K562 (cell line): ENCODE measurements around the gene SERPINE1. TPM values are rescaled to one million over a fixed set of nuclear protein-coding genes. Genes with fewer than 3 reads are reported as not detected.

Experiments used
- ATAC-seq: fragments of 200-7000 bp; cut with Tn5 transposase; 3 replicates; pipeline ENCODE4 v1.9.1; 2020; ENCODE audit warnings: moderate library complexity
- BruUV-seq: library from RNA; stranded (reverse); fragments of 400-500 nt; replicated peaks from 2 replicates; lab custom pipeline; 2021; lab: Mats Ljungman, UMichigan
- CTCF ChIA-PET: fragments of 300-600 bp; formaldehyde crosslinking; extraction: SDS; loops from one replicate; lab custom pipeline; 2021; ENCODE audit warnings: low intra/inter-chr PET ratio; lab: Yijun Ruan, JAX
- POLR2A ChIA-PET: fragments of 300-600, 350-650 bp; sonication (Branson Sonifier 250); formaldehyde crosslinking; extraction: SDS; loops from one replicate; lab custom pipeline; 2021; ENCODE audit warnings: antibody characterized with exemption, inconsistent platforms; lab: Yijun Ruan, JAX
- DNase-seq, 4 experiments: peaks; one replicate each; pipeline versions ENCODE4 v3.0.0 to v3.0.0-alpha.2; 2011 to 2018; ENCODE audit warnings: low spot score in 3 of 4, mixed read lengths in 3 of 4; ENCODE audit errors: extremely low read depth in 1 of 4
- FAIRE-seq: peaks from 2 replicates; lab custom pipeline; 2011; peaks lifted over from hg19 to GRCh38; lab: Jason Lieb, UNC
- H2AFZ ChIP-seq: 2 replicates; pipeline ENCODE4 v1.6.0; 2011; ENCODE audit warnings: low read depth, low read length, control low read depth, inconsistent platforms
- H3K27ac ChIP-seq: fragments of 200-600 bp; 3 replicates; pipeline ENCODE4 v1.8.0; 2011; ENCODE audit warnings: low read depth, mild to moderate bottlenecking, control low read depth, inconsistent platforms, low read length, moderate library complexity, mixed read lengths; ENCODE audit errors: extremely low read depth
- H3K27me3 ChIP-seq, 2 experiments: fragments of 300-600 bp in 1 of 2; 2 replicates in 1 of 2; 3 replicates in 1 of 2; pipeline versions ENCODE4 v1.6.0 to v1.8.0; 2011; ENCODE audit warnings: inconsistent platforms in 2 of 2, low read length in 2 of 2, mild to moderate bottlenecking in 1 of 2, mixed read lengths in 1 of 2, moderate library complexity in 1 of 2; ENCODE audit not compliant: control insufficient read depth in 2 of 2, insufficient read depth in 2 of 2
- H3K36me3 ChIP-seq: fragments of 300-600 bp; 3 replicates; pipeline ENCODE4 v1.8.0; 2011; ENCODE audit warnings: mild to moderate bottlenecking, low read length, inconsistent platforms; ENCODE audit not compliant: control insufficient read depth, insufficient read depth
- H3K4me1 ChIP-seq, 2 experiments: fragments of 200-600 bp in 1 of 2; replicated peaks in 1 of 2; 2 replicates in 1 of 2; 3 replicates in 1 of 2; pipeline versions ENCODE4 v1.5.1 to v1.8.0; 2011; ENCODE audit warnings: inconsistent platforms in 2 of 2, low read length in 2 of 2, mild to moderate bottlenecking in 1 of 2, mixed read lengths in 1 of 2, moderate library complexity in 1 of 2; ENCODE audit not compliant: control insufficient read depth in 2 of 2, insufficient read depth in 2 of 2
- H3K4me2 ChIP-seq: 2 replicates; pipeline ENCODE4 v1.6.1; 2011; ENCODE audit warnings: low read length, control low read depth, inconsistent platforms, mixed read lengths; ENCODE audit not compliant: insufficient read depth
- H3K4me3 ChIP-seq: fragments of 200-600 bp; sonication (generic), shearing (Covaris generic); 2 replicates; pipeline ENCODE4 v1.5.1; 2016; ENCODE audit warnings: control low read depth, inconsistent platforms
- H3K79me2 ChIP-seq: fragments of 200-600 bp; 3 replicates; pipeline ENCODE4 v1.8.0; 2011; ENCODE audit warnings: low read length, inconsistent platforms; ENCODE audit not compliant: control insufficient read depth, insufficient read depth
- H3K9ac ChIP-seq, 2 experiments: 2 replicates each; pipeline versions ENCODE4 v1.6.0 to v1.6.1; 2011; ENCODE audit warnings: low read depth in 2 of 2, low read length in 2 of 2, control low read depth in 1 of 2, inconsistent platforms in 1 of 2, mild to moderate bottlenecking in 1 of 2, mixed read lengths in 1 of 2; ENCODE audit not compliant: insufficient read depth in 1 of 2
- H3K9me1 ChIP-seq: one replicate; pipeline ENCODE4 v1.6.0; 2011; ENCODE audit warnings: inconsistent platforms, mild to moderate bottlenecking, low read length, moderate library complexity; ENCODE audit not compliant: control insufficient read depth, insufficient read depth
- H3K9me3 ChIP-seq: replicated peaks from 2 replicates; pipeline ENCODE4 v1.5.1; 2011; ENCODE audit warnings: low read depth, low read length, inconsistent platforms; ENCODE audit not compliant: control insufficient read depth, insufficient read depth
- H4K20me1 ChIP-seq: replicated peaks from 2 replicates; pipeline ENCODE4 v1.6.1; 2011; ENCODE audit warnings: low read length, inconsistent platforms, mixed read lengths; ENCODE audit not compliant: control insufficient read depth, insufficient read depth
- KLF16 ChIP-seq: IDR thresholded peaks from 2 replicates; pipeline ENCODE4 v1.6.1; 2016; ENCODE audit warnings: antibody characterized with exemption
- NFIX ChIP-seq: fragments of 250-450 bp; sonication (Bioruptor Pico); IDR thresholded peaks from 2 replicates; pipeline ENCODE4 v1.4.0; 2020; ENCODE audit warnings: low read depth, mild to moderate bottlenecking, moderate library complexity
- PHF21A ChIP-seq: fragments of 450-650 bp; IDR thresholded peaks from 2 replicates; pipeline ENCODE4 v1.6.1; 2017; ENCODE audit warnings: low read depth, borderline replicate concordance
- PML ChIP-seq: IDR thresholded peaks from 2 replicates; pipeline ENCODE4 v1.6.1; 2012; ENCODE audit warnings: low read length, inconsistent platforms
- POLR2B ChIP-seq: fragments of 450-650 bp; IDR thresholded peaks from 2 replicates; pipeline ENCODE4 v1.6.1; 2018; ENCODE audit warnings: low read depth; ENCODE audit not compliant: partially characterized antibody
- ZNF146 ChIP-seq: IDR thresholded peaks from one replicate; pipeline ENCODE4 v1.6.1; 2018; ENCODE audit warnings: missing compliant biosample characterization; ENCODE audit not compliant: unreplicated experiment
- ZNF253 ChIP-seq: fragments of 250-450 bp; sonication (Bioruptor Pico); conservative IDR thresholded peaks from 2 replicates; pipeline ENCODE4 v1.6.1; 2021; ENCODE audit warnings: mild to moderate bottlenecking
- WGBS: fragments of 100-300 bp; shearing (Covaris generic); methylation state at CpG from one replicate; pipeline ENCODE4 v1.1.6; 2016; ENCODE audit warnings: low coverage, mixed read lengths; ENCODE audit not compliant: insufficient coverage; ENCODE audit errors: missing lambda C conversion rate; 5-methylcytosine and 5-hydroxymethylcytosine counted together
- in situ Hi-C: fragments of 300-500 bp; cut with MboI; formaldehyde crosslinking; loops from 4 replicates; pipeline ENCODE4 v1.15.0; 2018; ENCODE audit warnings: inconsistent platforms, mixed read lengths
- intact Hi-C: fragments of 100-400 bp; cut with micrococcal nuclease; formaldehyde crosslinking; loops from 2 replicates; pipeline ENCODE4 v1.14.2; 2022
- polyA plus RNA-seq, 8 experiments: library from polyadenylated mRNA; depleted of rRNA in 4 of 8; stranded (reverse) in 5 of 8; unstranded in 3 of 8; fragments of >200 nt; fragmentation: Nextera tagmentation in 2 of 8; fragmentation: Illumina TruSeq in 1 of 8; extraction: Ambion mirVana in 2 of 8; extraction: Trizol in 1 of 8; gene quantifications; 2 replicates each; pipeline versions ENCODE4 v1.2.1 to v1.2.3, GENCODE V29; 2011 to 2014; ENCODE audit warnings: inconsistent platforms in 1 of 8, missing spikeins in 1 of 8
- total RNA-seq, 7 experiments: library from RNA; depleted of rRNA in 6 of 7; stranded (reverse); fragments of >200 nt in 6 of 7; fragmentation: Illumina TruSeq in 2 of 7; extraction: Trizol in 2 of 7; gene quantifications; 2 replicates each; pipeline versions ENCODE4 v1.2.1 to v1.2.3, GENCODE V29; 2011 to 2021; ENCODE audit warnings: low replicate concordance in 1 of 7
- TF ChIP-seq, protein P1 (sequence below): fragments of 450-650 bp; formaldehyde crosslinking; IDR thresholded peaks from 2 replicates; pipeline ENCODE4 v1.4.0; 2020; ENCODE audit warnings: mild to moderate bottlenecking, moderate library complexity
- TF ChIP-seq, protein P2 (sequence below): fragments of 450-650 bp; IDR thresholded peaks from 2 replicates; pipeline ENCODE4 v1.6.1; 2016
- TF ChIP-seq, protein P3 (sequence below), 2 experiments: fragments of 450-650 bp in 1 of 2; sonication (generic) in 1 of 2; formaldehyde crosslinking in 1 of 2; IDR thresholded peaks; 2 replicates each; pipeline versions ENCODE4 v1.7.1 to v1.9.0; 2016 to 2022; ENCODE audit warnings: inconsistent platforms in 1 of 2, mild to moderate bottlenecking in 1 of 2, missing genetic modification reagents in 1 of 2

The SERPINE1 gene
- total and polyA plus RNA-seq, 9 of the 15 experiments (the other 6 are each of a cell fraction or from before 2014, with no cell fraction given): 0.22 to 4.8 (median 0.91) TPM

DNA sequence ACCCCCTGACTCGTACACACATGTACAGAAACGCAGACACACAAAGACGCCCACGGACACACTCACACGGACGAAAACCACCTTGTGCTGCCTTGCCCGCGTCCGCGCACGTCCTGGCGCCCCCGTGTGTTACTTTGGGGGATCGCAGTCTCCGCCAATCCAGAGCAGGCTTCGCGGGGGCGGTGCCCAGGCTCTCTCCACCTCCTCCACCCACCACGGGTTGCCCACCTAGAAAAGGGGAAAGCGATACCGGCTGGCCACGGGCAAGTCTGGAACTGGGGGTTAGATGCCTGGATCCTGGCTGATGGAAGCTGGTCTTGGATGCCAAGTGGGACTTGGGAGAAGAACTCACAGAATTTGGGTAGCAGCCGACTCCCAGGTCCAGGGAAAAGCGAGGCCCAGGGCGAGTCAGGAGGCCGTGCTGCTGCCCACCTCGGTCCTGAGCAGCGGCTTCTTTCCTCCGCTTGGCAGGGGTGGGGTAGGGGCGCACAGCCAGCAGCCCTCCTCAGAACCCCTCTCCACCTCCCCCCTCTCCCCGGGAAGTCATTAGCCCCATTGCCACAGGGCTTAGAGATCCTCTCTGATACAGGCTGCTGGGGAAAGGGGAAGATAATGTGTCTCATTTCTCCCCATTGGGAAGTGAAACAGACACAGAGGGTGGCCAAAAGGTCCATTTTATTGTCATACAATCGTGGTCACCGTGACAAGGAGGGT lies 43.1 kb downstream of the SERPINE1 start:
- H3K4me3 ChIP-seq: no peak overlapping the region
- H3K9ac ChIP-seq: peak overlapping the region in 1 of 2 experiments; percentile 36; a peak in 1 of 4 replicates
- H3K79me2 ChIP-seq: no peaks in the 10 kb centered on the region
- no peaks in the 10 kb centered on the region for H3K9me3 ChIP-seq
- H3K27ac ChIP-seq: no peak overlapping the region
- H3K4me1 ChIP-seq: peaks cover 31 to 67% of the 10 kb centered on the region in 2 experiments
- peak overlapping the region; percentile 71 for H3K4me2 ChIP-seq
- peaks cover 26 to 38% of the 10 kb centered on the region in 2 experiments; a peak in 4 of 5 replicates for H3K27me3 ChIP-seq
- peaks cover 17% of the 10 kb centered on the region for H4K20me1 ChIP-seq
- ATAC-seq (peak; percentile 62), FAIRE-seq (peak; percentile 87), DNase-seq (peak; percentile 77 to 84 (median 79))
- H3K9me1 ChIP-seq: peaks cover 6% of the 10 kb centered on the region
- H3K36me3 ChIP-seq: no peaks in the 10 kb centered on the region
- peak overlapping the region; percentile 78 for H2AFZ ChIP-seq
- CTCF ChIA-PET: interaction anchor here (0.6 to 2.4 kb wide), 4 partner anchors 26 to 120 kb away, joined by 3 to 20 read pairs (median 3); no protein-coding TSS in a partner anchor
- BruUV-seq: no TSS peak
- in situ Hi-C loops: no loop called here
- POLR2A ChIA-PET: interaction anchor here (0.7 kb wide), 1 partner anchor 77 kb away, joined by 3 read pairs; no protein-coding TSS in a partner anchor
- intact Hi-C loops: loop anchor here (2.0 kb wide), 1 partner anchor 25 kb away; no protein-coding TSS in a partner anchor
- 3% methylated on average over 31 of the region's 33 CpGs for WGBS
- no peak for TF ChIP-seq PML
- TF ChIP-seq ZNF253 (CRISPR knock-in tag): no peak
- no peak for TF ChIP-seq NFIX (CRISPR knock-in tag)
- no peak for TF ChIP-seq ZNF146 (CRISPR knock-in tag)
- no peak for TF ChIP-seq PHF21A
- TF ChIP-seq POLR2B: no peak
- TF ChIP-seq, protein P1, sequence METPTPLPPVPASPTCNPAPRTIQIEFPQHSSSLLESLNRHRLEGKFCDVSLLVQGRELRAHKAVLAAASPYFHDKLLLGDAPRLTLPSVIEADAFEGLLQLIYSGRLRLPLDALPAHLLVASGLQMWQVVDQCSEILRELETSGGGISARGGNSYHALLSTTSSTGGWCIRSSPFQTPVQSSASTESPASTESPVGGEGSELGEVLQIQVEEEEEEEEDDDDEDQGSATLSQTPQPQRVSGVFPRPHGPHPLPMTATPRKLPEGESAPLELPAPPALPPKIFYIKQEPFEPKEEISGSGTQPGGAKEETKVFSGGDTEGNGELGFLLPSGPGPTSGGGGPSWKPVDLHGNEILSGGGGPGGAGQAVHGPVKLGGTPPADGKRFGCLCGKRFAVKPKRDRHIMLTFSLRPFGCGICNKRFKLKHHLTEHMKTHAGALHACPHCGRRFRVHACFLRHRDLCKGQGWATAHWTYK (CRISPR knock-in tag): no peak
- TF ChIP-seq, protein P2, sequence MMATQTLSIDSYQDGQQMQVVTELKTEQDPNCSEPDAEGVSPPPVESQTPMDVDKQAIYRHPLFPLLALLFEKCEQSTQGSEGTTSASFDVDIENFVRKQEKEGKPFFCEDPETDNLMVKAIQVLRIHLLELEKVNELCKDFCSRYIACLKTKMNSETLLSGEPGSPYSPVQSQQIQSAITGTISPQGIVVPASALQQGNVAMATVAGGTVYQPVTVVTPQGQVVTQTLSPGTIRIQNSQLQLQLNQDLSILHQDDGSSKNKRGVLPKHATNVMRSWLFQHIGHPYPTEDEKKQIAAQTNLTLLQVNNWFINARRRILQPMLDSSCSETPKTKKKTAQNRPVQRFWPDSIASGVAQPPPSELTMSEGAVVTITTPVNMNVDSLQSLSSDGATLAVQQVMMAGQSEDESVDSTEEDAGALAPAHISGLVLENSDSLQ: no peak
- peak; percentile 80 for TF ChIP-seq KLF16
- TF ChIP-seq, protein P3, sequence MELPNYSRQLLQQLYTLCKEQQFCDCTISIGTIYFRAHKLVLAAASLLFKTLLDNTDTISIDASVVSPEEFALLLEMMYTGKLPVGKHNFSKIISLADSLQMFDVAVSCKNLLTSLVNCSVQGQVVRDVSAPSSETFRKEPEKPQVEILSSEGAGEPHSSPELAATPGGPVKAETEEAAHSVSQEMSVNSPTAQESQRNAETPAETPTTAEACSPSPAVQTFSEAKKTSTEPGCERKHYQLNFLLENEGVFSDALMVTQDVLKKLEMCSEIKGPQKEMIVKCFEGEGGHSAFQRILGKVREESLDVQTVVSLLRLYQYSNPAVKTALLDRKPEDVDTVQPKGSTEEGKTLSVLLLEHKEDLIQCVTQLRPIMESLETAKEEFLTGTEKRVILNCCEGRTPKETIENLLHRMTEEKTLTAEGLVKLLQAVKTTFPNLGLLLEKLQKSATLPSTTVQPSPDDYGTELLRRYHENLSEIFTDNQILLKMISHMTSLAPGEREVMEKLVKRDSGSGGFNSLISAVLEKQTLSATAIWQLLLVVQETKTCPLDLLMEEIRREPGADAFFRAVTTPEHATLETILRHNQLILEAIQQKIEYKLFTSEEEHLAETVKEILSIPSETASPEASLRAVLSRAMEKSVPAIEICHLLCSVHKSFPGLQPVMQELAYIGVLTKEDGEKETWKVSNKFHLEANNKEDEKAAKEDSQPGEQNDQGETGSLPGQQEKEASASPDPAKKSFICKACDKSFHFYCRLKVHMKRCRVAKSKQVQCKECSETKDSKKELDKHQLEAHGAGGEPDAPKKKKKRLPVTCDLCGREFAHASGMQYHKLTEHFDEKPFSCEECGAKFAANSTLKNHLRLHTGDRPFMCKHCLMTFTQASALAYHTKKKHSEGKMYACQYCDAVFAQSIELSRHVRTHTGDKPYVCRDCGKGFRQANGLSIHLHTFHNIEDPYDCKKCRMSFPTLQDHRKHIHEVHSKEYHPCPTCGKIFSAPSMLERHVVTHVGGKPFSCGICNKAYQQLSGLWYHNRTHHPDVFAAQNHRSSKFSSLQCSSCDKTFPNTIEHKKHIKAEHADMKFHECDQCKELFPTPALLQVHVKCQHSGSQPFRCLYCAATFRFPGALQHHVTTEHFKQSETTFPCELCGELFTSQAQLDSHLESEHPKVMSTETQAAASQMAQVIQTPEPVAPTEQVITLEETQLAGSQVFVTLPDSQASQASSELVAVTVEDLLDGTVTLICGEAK (IDR thresholded peaks at IDR 0.05): no peak
- TF ChIP-seq, protein P3 (CRISPR knock-in tag; IDR thresholded peaks at IDR 0.05): no peak
